IMR-90 (cell line): ENCODE data around the gene SEMA4D. TPM values are rescaled to one million over a fixed set of nuclear protein-coding genes. Genes with fewer than 3 reads are reported as not detected.

Source experiments
- ATAC-seq: fragments of 200-7000 bp; cut with Tn5 transposase; 2 replicates; pipeline ENCODE4 v1.9.1; 2020; ENCODE audit warnings: low read depth, mild to moderate bottlenecking, moderate library complexity
- BruUV-seq: library from RNA; stranded (reverse); fragments of 400-500 nt; replicated peaks from 2 replicates; lab custom pipeline; 2021; lab: Mats Ljungman, UMichigan
- CTCF ChIA-PET: fragments of 300-600 bp; formaldehyde crosslinking; extraction: SDS; loops from one replicate; lab custom pipeline; 2021; ENCODE audit warnings: antibody characterized with exemption; lab: Yijun Ruan, JAX
- POLR2A ChIA-PET: fragments of 300-600 bp; sonication (Branson Sonifier 250); formaldehyde crosslinking; loops from one replicate; lab custom pipeline; 2022; ENCODE audit warnings: antibody characterized with exemption; ENCODE audit not compliant: unreplicated experiment; lab: Charles Lee
- DNase-seq: peaks from one replicate; pipeline ENCODE4 v3.0.0; 2013
- H2AFZ ChIP-seq: replicated peaks from 2 replicates; pipeline ENCODE3; 2013; ENCODE audit warnings: low read length, mild to moderate bottlenecking; ENCODE audit not compliant: poor library complexity
- H2AK5ac ChIP-seq: 2 replicates; pipeline ENCODE4 v1.6.1; 2013; ENCODE audit warnings: low read depth, low read length, inconsistent platforms
- H2AK9ac ChIP-seq: replicated peaks from 2 replicates; pipeline ENCODE3; 2013; ENCODE audit warnings: mild to moderate bottlenecking, low read depth, low read length, moderate library complexity; ENCODE audit not compliant: poor library complexity
- H2BK120ac ChIP-seq: 2 replicates; pipeline ENCODE4 v1.6.1; 2013; ENCODE audit warnings: low read depth, low read length, inconsistent platforms
- H2BK15ac ChIP-seq: 3 replicates; pipeline ENCODE4 v1.6.1; 2013; ENCODE audit warnings: low read depth, low read length, inconsistent platforms
- H2BK20ac ChIP-seq: 2 replicates; pipeline ENCODE4 v1.6.1; 2013; ENCODE audit warnings: low read depth, mild to moderate bottlenecking, inconsistent platforms, low read length, moderate library complexity
- H2BK5ac ChIP-seq: 2 replicates; pipeline ENCODE4 v1.6.1; 2013; ENCODE audit warnings: mild to moderate bottlenecking, low read depth, low read length, inconsistent platforms; ENCODE audit not compliant: poor library complexity, severe bottlenecking
- H3K14ac ChIP-seq: replicated peaks from 2 replicates; pipeline ENCODE4 v1.6.1; 2013; ENCODE audit warnings: low read depth, low read length, inconsistent platforms
- H3K18ac ChIP-seq: 2 replicates; pipeline ENCODE4 v1.6.1; 2013; ENCODE audit warnings: low read depth, low read length, control low read depth
- H3K23ac ChIP-seq: 2 replicates; pipeline ENCODE4 v1.6.1; 2013; ENCODE audit warnings: low read depth, low read length, inconsistent platforms
- H3K27ac ChIP-seq: 2 replicates; pipeline ENCODE4 v1.5.1; 2013; ENCODE audit warnings: mild to moderate bottlenecking, control low read depth, low read length; ENCODE audit not compliant: insufficient read depth
- H3K27me3 ChIP-seq: 2 replicates; pipeline ENCODE4 v1.6.1; 2013; ENCODE audit warnings: low read length; ENCODE audit not compliant: control insufficient read depth, insufficient read depth
- H3K36me3 ChIP-seq: 2 replicates; pipeline ENCODE4 v1.6.1; 2013; ENCODE audit warnings: low read length, mixed read lengths; ENCODE audit not compliant: control insufficient read depth, insufficient read depth
- H3K4ac ChIP-seq: 2 replicates; pipeline ENCODE4 v1.6.1; 2013; ENCODE audit warnings: low read depth, low read length, inconsistent platforms
- H3K4me1 ChIP-seq: 2 replicates; pipeline ENCODE4 v1.6.1; 2013; ENCODE audit warnings: low read length, mixed read lengths; ENCODE audit not compliant: control insufficient read depth, insufficient read depth
- H3K4me2 ChIP-seq: 2 replicates; pipeline ENCODE4 v1.6.1; 2013; ENCODE audit warnings: low read depth, mild to moderate bottlenecking, control low read depth, low read length, moderate library complexity
- H3K4me3 ChIP-seq: 2 replicates; pipeline ENCODE4 v1.5.1; 2013; ENCODE audit warnings: low read depth, mild to moderate bottlenecking, control low read depth, low read length, moderate library complexity; ENCODE audit not compliant: insufficient read depth
- H3K56ac ChIP-seq: 2 replicates; pipeline ENCODE4 v1.6.1; 2013; ENCODE audit warnings: low read length, inconsistent platforms; ENCODE audit not compliant: insufficient read depth; ENCODE audit errors: extremely low read depth
- H3K79me1 ChIP-seq, 2 experiments: 2 replicates each; pipeline ENCODE4 v1.6.1; 2013; ENCODE audit warnings: low read length in 2 of 2, inconsistent platforms in 1 of 2, low read depth in 1 of 2
- H3K9ac ChIP-seq: 2 replicates; pipeline ENCODE4 v1.6.1; 2013; ENCODE audit warnings: low read depth, low read length, control low read depth
- H3K9me1 ChIP-seq: 2 replicates; pipeline ENCODE4 v1.6.1; 2013; ENCODE audit warnings: low read length, inconsistent platforms; ENCODE audit not compliant: insufficient read depth
- H3K9me3 ChIP-seq: 2 replicates; pipeline ENCODE4 v1.6.1; 2013; ENCODE audit warnings: low read length; ENCODE audit not compliant: control insufficient read depth, insufficient read depth
- H4K20me1 ChIP-seq: 2 replicates; pipeline ENCODE4 v1.6.1; 2013; ENCODE audit warnings: low read length, inconsistent platforms; ENCODE audit not compliant: insufficient read depth
- H4K5ac ChIP-seq: 2 replicates; pipeline ENCODE4 v1.6.1; 2013; ENCODE audit warnings: mild to moderate bottlenecking, low read depth, low read length, control low read depth
- H4K8ac ChIP-seq, 2 experiments: 2 replicates each; pipeline ENCODE4 v1.6.1; 2013; ENCODE audit warnings: low read depth in 2 of 2, low read length in 2 of 2, control low read depth in 1 of 2, inconsistent platforms in 1 of 2
- H4K91ac ChIP-seq: 2 replicates; pipeline ENCODE4 v1.6.1; 2013; ENCODE audit warnings: low read depth, low read length, inconsistent platforms; ENCODE audit not compliant: insufficient read depth
- BHLHE40 ChIP-seq: fragments of 150-350 bp; IDR thresholded peaks from 2 replicates; pipeline ENCODE4 v1.6.1; 2016; ENCODE audit warnings: mild to moderate bottlenecking, low read depth, low read length
- CEBPB ChIP-seq: IDR thresholded peaks from 2 replicates; pipeline ENCODE4 v1.6.1; 2012; ENCODE audit warnings: low read depth, low read length, improper control_type of control experiment
- CHD1 ChIP-seq: IDR thresholded peaks from 2 replicates; pipeline ENCODE4 v1.6.1; 2012; ENCODE audit warnings: low read depth, low read length, improper control_type of control experiment
- FOS ChIP-seq: fragments of 150-350 bp; IDR thresholded peaks from 2 replicates; pipeline ENCODE4 v1.6.1; 2016; ENCODE audit warnings: low read depth, low read length
- MAFK ChIP-seq: IDR thresholded peaks from 2 replicates; pipeline ENCODE4 v1.6.1; 2012; ENCODE audit warnings: low read depth, low read length, improper control_type of control experiment
- MAZ ChIP-seq: IDR thresholded peaks from 2 replicates; pipeline ENCODE4 v1.6.1; 2012; ENCODE audit warnings: low read depth, mild to moderate bottlenecking, low read length, improper control_type of control experiment, moderate library complexity, borderline replicate concordance
- MXI1 ChIP-seq: IDR thresholded peaks from 2 replicates; pipeline ENCODE4 v1.6.1; 2012; ENCODE audit warnings: low read depth, mild to moderate bottlenecking, low read length, moderate library complexity, borderline replicate concordance
- NFE2L2 ChIP-seq: fragments of 150-350 bp; IDR thresholded peaks from 2 replicates; pipeline ENCODE4 v1.6.1; 2016; ENCODE audit warnings: low read depth, mild to moderate bottlenecking, low read length
- POLR2A ChIP-seq: IDR thresholded peaks from 2 replicates; pipeline ENCODE4 v1.6.1; 2012; ENCODE audit warnings: mild to moderate bottlenecking, low read depth, low read length
- RAD21 ChIP-seq: IDR thresholded peaks from 2 replicates; pipeline ENCODE4 v1.6.1; 2012; ENCODE audit warnings: low read length, improper control_type of control experiment
- RCOR1 ChIP-seq: IDR thresholded peaks from 2 replicates; pipeline ENCODE4 v1.6.1; 2012; ENCODE audit warnings: mild to moderate bottlenecking, low read length, improper control_type of control experiment; ENCODE audit not compliant: insufficient replicate concordance
- RFX5 ChIP-seq: IDR thresholded peaks from 2 replicates; pipeline ENCODE4 v1.8.0; 2012; ENCODE audit warnings: low read depth, mild to moderate bottlenecking, low read length, moderate library complexity
- SMC3 ChIP-seq: fragments of 150-350 bp; IDR thresholded peaks from 2 replicates; pipeline ENCODE4 v1.6.1; 2016; ENCODE audit warnings: low read depth, mild to moderate bottlenecking, antibody characterized with exemption, low read length, moderate library complexity
- WGBS, 2 experiments: methylation state at CpG; one replicate each; pipeline versions ENCODE4 v1.1.5 to v1.1.7; 2013; ENCODE audit warnings: missing lambda C conversion rate in 2 of 2; ENCODE audit not compliant: insufficient read length in 1 of 2; ENCODE audit errors: extremely low coverage in 2 of 2; 5-methylcytosine and 5-hydroxymethylcytosine counted together
- dilution Hi-C: fragments of 300-500 bp; cut with HindIII; formaldehyde crosslinking; loops from one replicate; pipeline ENCODE4 v1.14.3; 2018; ENCODE audit warnings: low sequenced_read_pairs; ENCODE audit not compliant: unreplicated experiment
- in situ Hi-C: fragments of 300-500 bp; cut with MboI; formaldehyde crosslinking; loops from 3 replicates; pipeline ENCODE4 v1.14.3; 2019; ENCODE audit warnings: low sequenced_read_pairs, inconsistent platforms, mixed read lengths
- intact Hi-C: fragments of 100-400 bp; cut with micrococcal nuclease; formaldehyde crosslinking; loops from 2 replicates; pipeline ENCODE4 v1.10.0; 2022
- polyA plus RNA-seq, 3 experiments: library from polyadenylated mRNA; depleted of rRNA; stranded (reverse); fragments of >200 nt; gene quantifications; 2 replicates each; pipeline ENCODE4 v1.2.3, GENCODE V29; 2012; ENCODE audit warnings: low replicate concordance in 1 of 3
- total RNA-seq: library from RNA; depleted of rRNA; stranded (reverse); fragments of >200 nt; gene quantifications from 2 replicates; pipeline ENCODE4 v1.2.3, GENCODE V29; 2012
- TF ChIP-seq, protein P1 (sequence below): conservative IDR thresholded peaks from 2 replicates; pipeline ENCODE4 v1.5.1; 2012; ENCODE audit warnings: mild to moderate bottlenecking, low read depth, low read length, improper control_type of control experiment
- TF ChIP-seq, protein P2 (sequence below): fragments of 150-350 bp; IDR thresholded peaks from 2 replicates; pipeline ENCODE4 v1.6.1; 2016; ENCODE audit warnings: low read depth, mild to moderate bottlenecking, low read length, moderate library complexity, borderline replicate concordance
- TF ChIP-seq, protein P3 (sequence below): fragments of 150-350 bp; IDR thresholded peaks from 2 replicates; pipeline ENCODE4 v1.6.1; 2017; ENCODE audit warnings: mild to moderate bottlenecking, antibody characterized with exemption, low read length, low read depth

The SEMA4D gene
- total and polyA plus RNA-seq, 2 of the 4 experiments (the other 2 are of a cell fraction), result 0.90 to 1.5 TPM

DNA sequence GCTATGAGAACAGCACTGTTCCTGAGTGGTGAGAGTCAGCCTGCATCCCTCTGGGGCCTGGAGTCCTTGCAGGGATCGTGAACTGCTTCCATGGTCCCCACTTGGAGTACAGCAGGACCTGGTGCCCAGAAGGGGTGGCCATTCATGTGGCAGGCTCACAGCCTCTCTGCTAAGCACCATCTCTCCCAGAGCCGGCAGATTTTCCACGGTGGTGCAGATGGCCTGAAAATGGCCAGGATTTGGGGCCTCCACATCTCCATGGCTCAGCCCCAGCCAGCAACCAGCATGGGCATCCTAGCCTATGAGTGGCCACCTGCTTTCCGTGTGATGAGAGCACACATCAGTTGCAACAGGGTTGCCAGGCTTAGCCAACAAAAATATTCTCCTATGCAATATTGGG lies 33.9 kb upstream of the SEMA4D start:
- Histone ChIP-seq H3K27ac (no peak overlapping the region), H4K5ac (no peak overlapping the region), H2BK5ac (no peak overlapping the region), H3K9ac (no peak overlapping the region), H2BK20ac (no peak overlapping the region), H4K20me1 (no peaks in the 10 kb centered on the region), H2AK5ac (no peak overlapping the region), H3K56ac (no peak overlapping the region), H3K18ac (no peak overlapping the region), H2AK9ac (no peak overlapping the region), H3K9me3 (peaks cover 3% of the 10 kb centered on the region; the same call in 1 of the 2 replicates), H3K4me1 (no peaks in the 10 kb centered on the region), H2BK15ac (no peak overlapping the region), H4K8ac (no peak overlapping the region), H3K4me2 (no peak overlapping the region), H2BK120ac (no peak overlapping the region), H3K9me1 (no peaks in the 10 kb centered on the region), H4K91ac (no peak overlapping the region), H3K79me1 (no peaks in the 10 kb centered on the region), H3K27me3 (peaks cover 18% of the 10 kb centered on the region; the same call in 1 of the 2 replicates), H3K4ac (no peak overlapping the region), H3K14ac (no peak overlapping the region), H3K23ac (no peak overlapping the region), H3K36me3 (no peaks in the 10 kb centered on the region), H3K4me3 (no peak overlapping the region), H2AFZ (no peak overlapping the region)
- POLR2A ChIA-PET, result no interaction called here
- dilution Hi-C loops, result no loop called here
- in situ Hi-C loops, result no loop called here
- ATAC-seq (no peak), DNase-seq (no peak)
- WGBS, 2 experiments, result no CpG with 5 or more reads among the region's 4 CpGs
- intact Hi-C loops, result no loop called here
- no TSS peak for BruUV-seq
- CTCF ChIA-PET, result no interaction called here
- TF ChIP-seq MAFK, result no peak
- TF ChIP-seq CHD1, result no peak
- no peak for TF ChIP-seq MXI1
- TF ChIP-seq, protein P1, sequence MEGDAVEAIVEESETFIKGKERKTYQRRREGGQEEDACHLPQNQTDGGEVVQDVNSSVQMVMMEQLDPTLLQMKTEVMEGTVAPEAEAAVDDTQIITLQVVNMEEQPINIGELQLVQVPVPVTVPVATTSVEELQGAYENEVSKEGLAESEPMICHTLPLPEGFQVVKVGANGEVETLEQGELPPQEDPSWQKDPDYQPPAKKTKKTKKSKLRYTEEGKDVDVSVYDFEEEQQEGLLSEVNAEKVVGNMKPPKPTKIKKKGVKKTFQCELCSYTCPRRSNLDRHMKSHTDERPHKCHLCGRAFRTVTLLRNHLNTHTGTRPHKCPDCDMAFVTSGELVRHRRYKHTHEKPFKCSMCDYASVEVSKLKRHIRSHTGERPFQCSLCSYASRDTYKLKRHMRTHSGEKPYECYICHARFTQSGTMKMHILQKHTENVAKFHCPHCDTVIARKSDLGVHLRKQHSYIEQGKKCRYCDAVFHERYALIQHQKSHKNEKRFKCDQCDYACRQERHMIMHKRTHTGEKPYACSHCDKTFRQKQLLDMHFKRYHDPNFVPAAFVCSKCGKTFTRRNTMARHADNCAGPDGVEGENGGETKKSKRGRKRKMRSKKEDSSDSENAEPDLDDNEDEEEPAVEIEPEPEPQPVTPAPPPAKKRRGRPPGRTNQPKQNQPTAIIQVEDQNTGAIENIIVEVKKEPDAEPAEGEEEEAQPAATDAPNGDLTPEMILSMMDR, result no peak
- TF ChIP-seq RFX5, result no peak
- no peak for TF ChIP-seq CEBPB
- no peak for TF ChIP-seq FOS
- TF ChIP-seq, protein P2, sequence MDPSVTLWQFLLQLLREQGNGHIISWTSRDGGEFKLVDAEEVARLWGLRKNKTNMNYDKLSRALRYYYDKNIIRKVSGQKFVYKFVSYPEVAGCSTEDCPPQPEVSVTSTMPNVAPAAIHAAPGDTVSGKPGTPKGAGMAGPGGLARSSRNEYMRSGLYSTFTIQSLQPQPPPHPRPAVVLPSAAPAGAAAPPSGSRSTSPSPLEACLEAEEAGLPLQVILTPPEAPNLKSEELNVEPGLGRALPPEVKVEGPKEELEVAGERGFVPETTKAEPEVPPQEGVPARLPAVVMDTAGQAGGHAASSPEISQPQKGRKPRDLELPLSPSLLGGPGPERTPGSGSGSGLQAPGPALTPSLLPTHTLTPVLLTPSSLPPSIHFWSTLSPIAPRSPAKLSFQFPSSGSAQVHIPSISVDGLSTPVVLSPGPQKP, result no peak
- TF ChIP-seq, protein P3, sequence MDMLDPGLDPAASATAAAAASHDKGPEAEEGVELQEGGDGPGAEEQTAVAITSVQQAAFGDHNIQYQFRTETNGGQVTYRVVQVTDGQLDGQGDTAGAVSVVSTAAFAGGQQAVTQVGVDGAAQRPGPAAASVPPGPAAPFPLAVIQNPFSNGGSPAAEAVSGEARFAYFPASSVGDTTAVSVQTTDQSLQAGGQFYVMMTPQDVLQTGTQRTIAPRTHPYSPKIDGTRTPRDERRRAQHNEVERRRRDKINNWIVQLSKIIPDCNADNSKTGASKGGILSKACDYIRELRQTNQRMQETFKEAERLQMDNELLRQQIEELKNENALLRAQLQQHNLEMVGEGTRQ, result no peak
- TF ChIP-seq MAZ, result no peak
- TF ChIP-seq NFE2L2, result no peak
- TF ChIP-seq SMC3, result no peak
- no peak for TF ChIP-seq RAD21
- no peak for TF ChIP-seq BHLHE40
- TF ChIP-seq RCOR1, result no peak
- no peak for TF ChIP-seq POLR2A
